DND-41 (cell line): ENCODE data around the gene CDC123.

Experiments
- ATAC-seq: fragments of 200-7000 bp; cut with Tn5 transposase; 3 replicates; pipeline ENCODE4 v1.9.1; 2021; ENCODE audit warnings: low read depth; ENCODE audit not compliant: insufficient read depth
- DNase-seq: peaks from one replicate; pipeline ENCODE4 v3.0.0-alpha.2; 2020
- H2AFZ ChIP-seq: 2 replicates; pipeline ENCODE4 v1.6.0; 2012; ENCODE audit warnings: low read depth, low read length
- H3K27ac ChIP-seq: 2 replicates; pipeline ENCODE4 v1.5.1; 2012; ENCODE audit warnings: low read length, inconsistent platforms
- H3K27me3 ChIP-seq: fragments of 200-600 bp; sonication (generic); 2 replicates; pipeline ENCODE4 v1.6.0; 2012; ENCODE audit warnings: low read length, mild to moderate bottlenecking, inconsistent platforms; ENCODE audit not compliant: insufficient read depth, poor library complexity
- H3K36me3 ChIP-seq: 2 replicates; pipeline ENCODE4 v1.5.1; 2012; ENCODE audit warnings: low read length, inconsistent platforms; ENCODE audit not compliant: insufficient read depth
- H3K4me1 ChIP-seq: 2 replicates; pipeline ENCODE4 v1.5.1; 2012; ENCODE audit warnings: mild to moderate bottlenecking, low read length; ENCODE audit not compliant: insufficient read depth
- H3K4me2 ChIP-seq: 2 replicates; pipeline ENCODE4 v1.6.0; 2012; ENCODE audit warnings: mild to moderate bottlenecking, moderate library complexity, low read length, inconsistent platforms; ENCODE audit not compliant: insufficient read depth
- H3K4me3 ChIP-seq, 2 experiments: fragments of 200-600 bp in 1 of 2; shearing (Covaris generic) in 1 of 2; 2 replicates each; pipeline ENCODE4 v1.5.1; 2012 to 2016; ENCODE audit warnings: inconsistent platforms in 2 of 2, low read length in 2 of 2, mild to moderate bottlenecking in 2 of 2, low read depth in 1 of 2, moderate library complexity in 1 of 2
- H3K79me2 ChIP-seq: 2 replicates; pipeline ENCODE4 v1.6.0; 2012; ENCODE audit warnings: low read length, inconsistent platforms; ENCODE audit not compliant: insufficient read depth
- H3K9ac ChIP-seq: 2 replicates; pipeline ENCODE4 v1.6.0; 2012; ENCODE audit warnings: low read depth, mild to moderate bottlenecking, inconsistent platforms, low read length, moderate library complexity
- H3K9me3 ChIP-seq: 2 replicates; pipeline ENCODE4 v1.5.1; 2012; ENCODE audit warnings: low read length, moderate library complexity, mild to moderate bottlenecking, inconsistent platforms; ENCODE audit not compliant: insufficient read depth, severe bottlenecking
- H4K20me1 ChIP-seq: 2 replicates; pipeline ENCODE4 v1.6.0; 2012; ENCODE audit warnings: low read length; ENCODE audit not compliant: insufficient read depth
- EZH2 ChIP-seq: IDR thresholded peaks from 3 replicates; pipeline ENCODE4 v1.6.1; 2012; ENCODE audit warnings: borderline replicate concordance, low read depth, mild to moderate bottlenecking, moderate library complexity, low read length, inconsistent platforms; ENCODE audit not compliant: severe bottlenecking
- TF ChIP-seq, protein P1 (sequence below): IDR thresholded peaks from 2 replicates; pipeline ENCODE4 v1.5.1; 2012; ENCODE audit warnings: borderline replicate concordance, low read length, moderate library complexity, mild to moderate bottlenecking; ENCODE audit not compliant: poor library complexity, severe bottlenecking; ENCODE audit errors: extremely low read depth

CDC123 gene

DNA sequence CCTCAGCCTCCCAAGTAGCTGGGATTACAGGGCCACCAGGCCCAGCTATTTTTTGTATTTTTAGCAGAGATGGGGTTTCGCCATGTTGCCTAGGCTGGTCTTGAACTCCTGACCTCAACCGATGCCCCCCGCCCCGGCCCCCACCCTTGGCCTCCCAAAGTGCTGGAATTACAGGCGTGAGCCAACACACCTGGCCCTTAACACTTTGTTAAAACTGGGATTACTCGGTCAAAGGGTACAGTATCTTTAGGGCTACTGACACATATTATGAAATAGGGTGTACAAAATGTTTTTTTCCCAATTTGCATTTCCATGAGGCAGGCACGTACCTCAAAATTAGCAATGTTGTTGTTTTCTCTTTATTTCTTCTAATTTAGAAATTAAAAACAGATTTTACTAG lies 11.8 kb upstream of the CDC123 start:
- Histone ChIP-seq H3K4me2 (no peak overlapping the region), H2AFZ (no peak overlapping the region), H4K20me1 (peaks cover 5% of the 10 kb centered on the region; the same call in 1 of the 2 replicates), H3K4me1 (no peaks in the 10 kb centered on the region), H3K79me2 (peaks cover 22% of the 10 kb centered on the region), H3K9me3 (no peaks in the 10 kb centered on the region), H3K9ac (no peak overlapping the region), H3K27me3 (no peaks in the 10 kb centered on the region), H3K27ac (no peak overlapping the region), H3K4me3 (no peak overlapping the region), H3K36me3 (peaks cover 65% of the 10 kb centered on the region)
- DNase-seq (no peak), ATAC-seq (no peak)
- no peak for TF ChIP-seq EZH2

DNA sequence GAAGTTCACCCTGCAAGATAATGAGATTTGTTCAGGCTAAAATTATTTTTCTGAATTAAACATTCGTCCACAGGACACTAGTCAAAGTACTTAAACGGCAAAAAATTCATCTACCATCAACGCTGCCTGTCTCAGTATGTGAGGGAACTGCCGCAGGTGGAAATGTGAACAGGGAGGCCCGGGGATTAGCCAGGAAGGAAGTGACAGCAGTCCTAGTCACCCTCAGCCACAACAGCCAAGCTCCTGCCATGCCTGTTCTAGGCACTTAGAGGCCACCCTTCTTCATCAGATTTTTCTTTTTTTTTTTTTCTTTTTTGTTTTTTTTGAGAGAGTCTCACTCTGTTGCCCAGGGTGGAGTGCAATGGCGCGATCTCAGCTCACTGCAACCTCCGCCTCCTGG lies 9.7 kb upstream of the CDC123 start:
- Histone ChIP-seq H3K9ac (no peak overlapping the region), H3K27me3 (no peaks in the 10 kb centered on the region), H3K4me2 (no peak overlapping the region), H3K9me3 (no peaks in the 10 kb centered on the region), H2AFZ (no peak overlapping the region), H3K79me2 (peaks cover 41% of the 10 kb centered on the region), H3K36me3 (peaks cover 55% of the 10 kb centered on the region), H3K4me1 (no peaks in the 10 kb centered on the region), H3K27ac (no peak overlapping the region), H3K4me3 (no peak overlapping the region), H4K20me1 (peaks cover 8% of the 10 kb centered on the region; the same call in 1 of the 2 replicates)
- TF ChIP-seq EZH2, result no peak
- TF ChIP-seq, protein P1, sequence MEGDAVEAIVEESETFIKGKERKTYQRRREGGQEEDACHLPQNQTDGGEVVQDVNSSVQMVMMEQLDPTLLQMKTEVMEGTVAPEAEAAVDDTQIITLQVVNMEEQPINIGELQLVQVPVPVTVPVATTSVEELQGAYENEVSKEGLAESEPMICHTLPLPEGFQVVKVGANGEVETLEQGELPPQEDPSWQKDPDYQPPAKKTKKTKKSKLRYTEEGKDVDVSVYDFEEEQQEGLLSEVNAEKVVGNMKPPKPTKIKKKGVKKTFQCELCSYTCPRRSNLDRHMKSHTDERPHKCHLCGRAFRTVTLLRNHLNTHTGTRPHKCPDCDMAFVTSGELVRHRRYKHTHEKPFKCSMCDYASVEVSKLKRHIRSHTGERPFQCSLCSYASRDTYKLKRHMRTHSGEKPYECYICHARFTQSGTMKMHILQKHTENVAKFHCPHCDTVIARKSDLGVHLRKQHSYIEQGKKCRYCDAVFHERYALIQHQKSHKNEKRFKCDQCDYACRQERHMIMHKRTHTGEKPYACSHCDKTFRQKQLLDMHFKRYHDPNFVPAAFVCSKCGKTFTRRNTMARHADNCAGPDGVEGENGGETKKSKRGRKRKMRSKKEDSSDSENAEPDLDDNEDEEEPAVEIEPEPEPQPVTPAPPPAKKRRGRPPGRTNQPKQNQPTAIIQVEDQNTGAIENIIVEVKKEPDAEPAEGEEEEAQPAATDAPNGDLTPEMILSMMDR, result no peak
- DNase-seq (no peak), ATAC-seq (no peak)

DNA sequence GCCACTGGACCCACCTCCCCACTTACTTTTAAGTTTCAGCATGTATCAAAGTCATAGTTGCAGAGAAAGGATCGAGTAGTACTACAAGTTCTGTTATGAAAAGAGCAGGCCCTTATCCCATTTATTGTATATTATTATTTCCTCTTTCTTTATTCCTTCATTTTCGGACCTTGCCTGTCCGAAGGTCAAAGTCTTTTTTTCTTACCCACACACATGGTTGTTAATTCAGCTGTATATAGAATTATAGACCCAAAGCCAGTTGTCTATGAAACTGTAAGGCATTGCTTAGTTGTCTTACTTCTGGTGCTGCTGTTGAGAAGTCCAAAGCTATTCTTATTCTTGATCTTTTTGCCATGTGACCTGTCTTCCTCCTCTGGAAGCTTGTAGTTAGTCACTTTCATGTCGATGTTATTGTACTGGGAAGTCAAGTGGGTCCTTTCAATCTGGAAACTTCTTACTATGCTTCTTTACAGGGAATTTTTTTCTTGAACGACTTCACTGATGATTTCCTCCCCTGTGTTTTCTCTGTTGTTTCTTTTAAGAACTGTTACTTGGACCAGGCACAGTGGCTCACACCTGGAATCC lies 8.6 kb upstream of the CDC123 start:
- DNase-seq, result no peak
- no peak for TF ChIP-seq EZH2
- TF ChIP-seq, protein P1, result no peak
- no peaks in the 10 kb centered on the region for H3K27me3 ChIP-seq
- no peaks in the 10 kb centered on the region for H3K9me3 ChIP-seq
- H3K36me3 ChIP-seq, result peaks cover 47% of the 10 kb centered on the region
- H3K9ac ChIP-seq, result no peak overlapping the region
- H4K20me1 ChIP-seq, result peaks cover 8% of the 10 kb centered on the region; the same call in 1 of the 2 replicates
- H3K4me2 ChIP-seq, result no peak overlapping the region
- no peak overlapping the region for H3K27ac ChIP-seq
- H3K4me3 ChIP-seq, result no peak overlapping the region
- H2AFZ ChIP-seq, result no peak overlapping the region
- H3K79me2 ChIP-seq, result peaks cover 52% of the 10 kb centered on the region
- H3K4me1 ChIP-seq, result no peaks in the 10 kb centered on the region
- no peak for ATAC-seq

DNA sequence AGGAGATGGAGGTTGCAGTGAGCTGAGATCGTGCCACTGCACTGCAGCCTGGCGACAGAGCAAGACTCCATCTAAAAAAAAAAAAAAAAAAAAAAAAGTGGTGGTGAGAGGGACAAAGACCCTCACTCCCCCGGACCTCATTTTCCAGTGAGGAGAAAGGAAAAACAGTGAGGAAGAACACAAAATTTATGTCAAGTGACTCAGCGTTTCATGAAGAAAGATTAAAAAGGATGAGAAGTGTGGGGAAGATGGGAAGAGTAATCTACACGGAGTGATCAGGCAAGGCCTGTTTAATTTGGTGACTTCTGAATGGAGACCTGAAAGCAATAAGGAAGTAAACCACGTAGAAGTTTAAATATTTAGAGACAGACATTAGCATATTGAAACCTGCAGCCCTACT lies 7.3 kb upstream of the CDC123 start:
- no peaks in the 10 kb centered on the region for H3K27me3 ChIP-seq
- peaks cover 46% of the 10 kb centered on the region for H3K36me3 ChIP-seq
- H3K4me2 ChIP-seq, result no peak overlapping the region

More for the DNA sequence above, 7.3 kb upstream of the CDC123 start:
- Histone ChIP-seq H3K9me3 (no peaks in the 10 kb centered on the region), H3K4me1 (peaks cover 5% of the 10 kb centered on the region; the same call in 1 of the 2 replicates), H3K27ac (0 out of 2 replicates have a peak overlapping the region, but pooled peaks have one; percentile 20), H3K4me3 (no peak overlapping the region), H3K9ac (no peak overlapping the region), H3K79me2 (peaks cover 64% of the 10 kb centered on the region), H4K20me1 (peaks cover 11% of the 10 kb centered on the region; the same call in 1 of the 2 replicates), H2AFZ (no peak overlapping the region)
- ATAC-seq (no peak), DNase-seq (no peak)
- TF ChIP-seq, protein P1, result no peak
- no peak for TF ChIP-seq EZH2
